Lung (tissue), 12 donors: ENCODE results near the gene PAK1. TPM values are rescaled to one million over a fixed set of nuclear protein-coding genes. Genes with fewer than 3 reads are reported as not detected.

Experiments
- ATAC-seq: fragments of 200-7000 bp; cut with Tn5 transposase; one replicate; pipeline ENCODE4 v1.9.1; 2020; ENCODE audit warnings: moderate number of reproducible peaks; ENCODE audit not compliant: insufficient read depth, low FRiP score
- DNase-seq, 3 donors: peaks; one replicate each; pipeline ENCODE4 v3.0.0-alpha.2; 2013 to 2017
- H3K27ac ChIP-seq, 2 donors: one replicate each; pipeline ENCODE4 v1.5.1; 2013; ENCODE audit warnings: mild to moderate bottlenecking in 2 of 2, moderate library complexity in 2 of 2, control low read depth in 1 of 2, inconsistent platforms in 1 of 2, low read depth in 1 of 2, low read length in 1 of 2
- H3K27me3 ChIP-seq, 3 donors: one replicate each; pipeline ENCODE4 v1.5.1; 2013; ENCODE audit warnings: low read length in 2 of 3; ENCODE audit not compliant: control insufficient read depth in 3 of 3, insufficient read depth in 3 of 3
- H3K36me3 ChIP-seq, 4 donors: one replicate each; pipeline ENCODE4 v1.5.1; 2013; ENCODE audit warnings: low read length in 4 of 4, mild to moderate bottlenecking in 1 of 4, moderate library complexity in 1 of 4; ENCODE audit not compliant: control insufficient read depth in 4 of 4, insufficient read depth in 4 of 4
- H3K4me1 ChIP-seq, 5 donors: one replicate each; pipeline ENCODE4 v1.5.1; 2013; ENCODE audit warnings: low read length in 5 of 5, mild to moderate bottlenecking in 2 of 5, moderate library complexity in 1 of 5; ENCODE audit not compliant: control insufficient read depth in 5 of 5, insufficient read depth in 5 of 5
- H3K4me3 ChIP-seq: one replicate; pipeline ENCODE4 v1.5.1; 2013; ENCODE audit warnings: mild to moderate bottlenecking, control low read depth, moderate library complexity
- H3K9ac ChIP-seq, 2 donors: one replicate each; pipeline ENCODE4 v1.5.1; 2013; ENCODE audit warnings: low read length in 2 of 2, control low read depth in 1 of 2; ENCODE audit not compliant: insufficient read depth in 1 of 2
- H3K9me3 ChIP-seq, 4 donors: one replicate each; pipeline ENCODE4 v1.5.1; 2013; ENCODE audit warnings: low read length in 3 of 4, mild to moderate bottlenecking in 1 of 4, moderate library complexity in 1 of 4; ENCODE audit not compliant: control insufficient read depth in 4 of 4, insufficient read depth in 3 of 4
- CTCF ChIP-seq: IDR thresholded peaks from 2 replicates; pipeline ENCODE4 v1.5.1; 2012; ENCODE audit warnings: mild to moderate bottlenecking; ENCODE audit errors: control extremely low read depth, extremely low read depth
- WGBS, 2 donors: extraction: QIAGEN DNeasy Blood & Tissue Kit; methylation state at CpG; one replicate each; pipeline ENCODE4 v1.1.7; 2013; 5-methylcytosine and 5-hydroxymethylcytosine counted together
- polyA plus RNA-seq, 2 donors: library from polyadenylated mRNA; stranded (reverse); fragments of 200-250 nt; gene quantifications; one replicate each; pipeline ENCODE4 v1.2.1, GENCODE V29; 2013
- total RNA-seq, 2 donors: library from RNA; depleted of rRNA in 1 of 2; stranded (reverse); fragments of >200 nt in 1 of 2; gene quantifications; one replicate each; pipeline ENCODE4 v1.2.1, GENCODE V29; 2014 to 2021
- donor health status: control.
- donor health status: control.
- donor health status: Bipolar disorder and iron deficiency.
- donor health status: healthy.
- donor health status: DM: yes; HTN: yes; CAD: no.

PAK1 gene
- total and polyA plus RNA-seq, 4 donors: 8.4 to 70.6 (median 29.8) TPM

- WGBS, 2 donors: 59 to 63% methylated on average over 2 of the region's 2 CpGs
- Histone ChIP-seq H3K4me3 (no peak overlapping the region), H3K36me3 (no peaks in the 10 kb centered on the region)
Observed at GRCh38 chr11:77470504-77470903, 3.4 kb downstream of the PAK1 start.

DNA sequence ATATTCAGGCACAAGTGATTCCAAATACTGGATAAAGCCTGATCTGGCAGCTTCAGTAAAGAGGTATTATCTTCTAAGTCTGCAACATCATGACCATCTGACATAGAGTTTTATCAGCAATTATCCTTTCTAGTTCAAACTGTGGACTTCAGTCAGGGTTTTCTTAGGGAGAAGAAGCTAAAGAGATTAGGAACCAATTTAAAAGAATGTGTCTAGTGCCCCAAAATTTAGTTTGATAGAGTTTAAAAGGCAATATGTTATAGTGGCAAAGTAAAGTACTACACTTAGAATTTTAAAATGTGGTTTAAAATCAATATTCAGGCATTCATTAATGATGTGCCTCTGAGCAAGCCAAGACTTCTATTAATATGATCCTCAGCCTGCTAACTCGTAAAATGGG is 5.4 kb downstream of the PAK1 start:
- Histone ChIP-seq H3K4me3 (no peak overlapping the region), H3K27ac (no peak overlapping the region), H3K9me3 (no peaks in the 10 kb centered on the region), H3K4me1 (peaks cover 0 to 5% (median 0%) of the 10 kb centered on the region in 5 donors), H3K27me3 (no peaks in the 10 kb centered on the region), H3K9ac (no peak overlapping the region), H3K36me3 (no peaks in the 10 kb centered on the region)
- DNase-seq (no peak), ATAC-seq (no peak)
- 87 to 88% methylated on average over 1 of the region's 1 CpG for WGBS, 2 donors
- no peak for TF ChIP-seq CTCF

More at GRCh38 chr11:77470504-77470903, 3.4 kb downstream of the PAK1 start:
- Histone ChIP-seq H3K27ac (no peak overlapping the region), H3K4me1 (peaks cover 0 to 6% (median 0%) of the 10 kb centered on the region in 5 donors), H3K27me3 (no peaks in the 10 kb centered on the region), H3K9me3 (no peaks in the 10 kb centered on the region), H3K9ac (no peak overlapping the region)
- ATAC-seq: no peak
- TF ChIP-seq CTCF: no peak
- DNase-seq: peak in 1 of 3 donors; percentile 16

DNA sequence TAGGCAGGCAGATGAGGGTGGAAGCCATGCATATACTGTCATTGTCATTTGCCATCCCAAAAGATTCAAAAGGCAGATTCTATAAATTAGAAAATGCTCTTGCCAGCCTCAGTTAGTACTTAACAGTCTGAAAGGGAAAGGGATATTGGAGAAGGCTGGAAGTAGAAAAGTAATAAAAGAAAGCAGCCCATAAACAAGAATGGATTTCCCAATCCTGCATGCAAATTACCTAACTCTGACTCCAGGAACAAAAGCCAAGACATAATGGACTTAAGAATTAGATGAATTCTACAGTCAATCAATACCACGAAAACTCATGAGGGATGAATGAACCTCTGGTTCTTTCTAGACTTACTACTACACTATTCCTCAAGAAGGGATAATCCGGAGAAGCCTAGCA is 5.9 kb downstream of the PAK1 start:
- Histone ChIP-seq H3K27me3 (no peaks in the 10 kb centered on the region), H3K27ac (no peak overlapping the region), H3K36me3 (no peaks in the 10 kb centered on the region), H3K9ac (no peak overlapping the region), H3K9me3 (no peaks in the 10 kb centered on the region), H3K4me1 (peaks cover 0 to 2% (median 0%) of the 10 kb centered on the region in 5 donors), H3K4me3 (no peak overlapping the region)
- peak in 1 of 3 donors; percentile 42 for DNase-seq
- no peak for TF ChIP-seq CTCF
- no peak for ATAC-seq
- WGBS, 2 donors: 78 to 89% methylated on average over 2 of the region's 2 CpGs

DNA sequence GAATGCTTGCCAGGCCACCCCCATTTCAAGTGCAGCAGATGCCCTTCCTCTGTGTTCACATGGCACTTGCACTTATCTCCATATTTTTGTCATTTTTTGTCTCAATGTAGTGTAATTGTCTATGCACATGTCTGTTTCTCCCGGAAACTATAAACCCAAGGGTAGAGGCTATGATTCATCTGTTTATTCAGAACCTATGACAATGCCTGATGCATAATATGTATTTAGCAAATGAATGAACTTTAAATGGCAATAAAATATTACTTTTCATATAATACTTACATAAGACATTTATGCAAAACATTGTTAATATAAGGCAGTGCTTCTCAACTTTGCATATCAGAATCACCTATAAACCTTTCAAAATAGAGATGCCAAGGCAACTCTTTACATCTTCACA is 6.7 kb downstream of the PAK1 start:
- no peak for TF ChIP-seq CTCF
- H3K27ac ChIP-seq: no peak overlapping the region
- no peak overlapping the region for H3K4me3 ChIP-seq
- no peak for ATAC-seq
- H3K4me1 ChIP-seq: no peaks in the 10 kb centered on the region
- H3K9ac ChIP-seq: no peak overlapping the region
- no peaks in the 10 kb centered on the region for H3K9me3 ChIP-seq
- 78 to 80% methylated on average over 1 of the region's 1 CpG for WGBS, 2 donors
- DNase-seq: no peak
- H3K36me3 ChIP-seq: no peaks in the 10 kb centered on the region
- H3K27me3 ChIP-seq: no peaks in the 10 kb centered on the region
